ENCODE data around the gene SLC26A11.
"Not testable (repeated sequence)": the region's sequence is repeated elsewhere in the genome, so short reads cannot be mapped to it uniquely, and the experiment has no call there.

Gene SLC26A11

GRCh38 chr17:80196652-80197051 is 23.6 kb upstream of the SLC26A11 start:
- DNase-seq (ENCODE audit: low spot score) = no peak

- no peak for DNase-seq (ENCODE audit: low spot score)
Observed at GRCh38 chr17:80198144-80198661, 22.0 kb upstream of the SLC26A11 start.

- DNase-seq (ENCODE audit: low spot score) = not testable (repeated sequence)
Observed at GRCh38 chr17:80199295-80199694, 20.9 kb upstream of the SLC26A11 start.

DNA sequence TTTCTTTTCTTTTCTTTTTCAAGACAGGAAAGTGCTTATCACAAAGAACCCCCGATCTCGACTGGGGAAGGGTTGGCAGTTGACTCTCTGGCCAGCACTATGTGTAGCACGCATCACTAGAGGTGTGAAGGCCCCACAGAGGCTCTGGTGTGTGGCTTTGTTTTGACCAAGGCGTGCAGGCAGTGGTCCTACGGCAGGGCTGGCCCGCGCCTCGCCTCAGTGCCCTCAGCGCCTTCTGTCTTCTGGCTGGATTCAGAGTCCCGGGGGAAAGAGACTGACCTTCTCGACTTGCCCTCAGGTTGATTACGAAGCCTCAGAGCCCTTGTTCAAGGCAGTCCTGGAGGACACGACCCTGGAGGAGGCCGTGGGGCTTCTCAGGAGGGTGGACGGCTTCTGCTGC is 18.8 kb upstream of the SLC26A11 start:
- DNase-seq (ENCODE audit: low spot score) = no peak

DNA sequence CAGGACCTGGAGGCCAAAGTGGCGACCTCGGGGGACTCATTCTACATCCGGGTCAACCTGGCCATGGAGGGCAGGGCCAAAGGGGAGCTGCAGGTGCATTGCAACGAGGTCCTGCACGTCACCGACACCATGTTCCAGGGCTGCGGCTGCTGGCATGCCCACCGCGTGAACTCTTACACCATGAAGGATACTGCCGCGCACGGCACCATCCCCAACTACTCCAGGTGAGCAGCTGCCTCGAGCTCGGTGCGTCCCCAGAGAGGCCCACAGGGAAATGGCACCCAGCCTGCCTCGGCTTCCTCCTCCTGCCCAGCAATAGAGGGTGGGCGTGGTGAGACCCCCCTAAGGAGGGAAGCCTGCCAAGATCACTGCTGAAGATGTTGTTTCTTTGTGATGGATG is 18.0 kb upstream of the SLC26A11 start:
- DNase-seq (ENCODE audit: low spot score) = no peak

DNA sequence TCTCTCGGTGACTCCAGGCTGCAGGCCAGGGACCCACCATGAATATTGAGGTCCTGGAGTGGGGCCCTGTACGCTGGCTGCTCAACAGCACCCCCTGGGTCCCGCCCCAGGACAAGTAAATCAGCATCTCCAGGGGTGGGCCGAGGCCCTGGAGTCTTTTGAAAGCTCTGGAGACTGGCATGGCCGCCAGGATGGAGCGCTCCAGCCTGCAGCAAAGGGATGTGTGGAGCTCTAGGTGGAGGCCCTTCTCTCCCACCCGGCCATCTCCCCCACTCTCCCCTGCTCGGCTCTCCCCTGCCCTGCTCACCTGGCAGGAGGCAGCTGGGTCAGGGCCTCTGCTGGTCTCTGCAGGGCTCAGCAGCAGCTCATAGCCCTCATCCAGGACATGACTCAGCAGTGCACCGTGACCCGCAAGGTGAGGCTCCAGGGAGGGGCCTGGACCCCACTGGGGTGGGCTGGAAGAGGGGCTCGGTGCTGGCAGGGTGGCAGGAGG is 16.7 kb upstream of the SLC26A11 start:
- no peak for DNase-seq (ENCODE audit: low spot score)

- no peak for DNase-seq (ENCODE audit: low spot score)
Observed at GRCh38 chr17:80204626-80205468, 15.4 kb upstream of the SLC26A11 start.

DNA sequence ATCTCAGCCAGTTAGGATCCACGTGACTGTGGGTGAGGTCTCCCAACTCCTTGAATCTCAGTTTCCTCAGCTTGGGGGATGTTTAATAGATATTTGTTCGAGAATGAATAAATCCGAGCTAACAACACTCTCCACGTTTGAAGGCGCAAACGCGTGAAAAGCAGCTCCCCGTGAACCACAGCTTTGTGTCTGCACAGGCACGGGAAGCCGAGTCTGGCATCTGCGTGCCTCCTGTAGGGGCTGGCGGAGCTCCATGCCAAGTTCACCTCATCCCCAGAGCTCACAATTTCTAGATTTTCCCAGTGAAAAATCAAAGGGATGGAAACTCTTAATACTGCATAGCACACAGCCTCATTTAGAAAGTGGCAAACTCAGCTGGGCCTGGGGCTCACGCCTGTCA is 14.4 kb upstream of the SLC26A11 start:
- DNase-seq (ENCODE audit: low spot score) = no peak

DNA sequence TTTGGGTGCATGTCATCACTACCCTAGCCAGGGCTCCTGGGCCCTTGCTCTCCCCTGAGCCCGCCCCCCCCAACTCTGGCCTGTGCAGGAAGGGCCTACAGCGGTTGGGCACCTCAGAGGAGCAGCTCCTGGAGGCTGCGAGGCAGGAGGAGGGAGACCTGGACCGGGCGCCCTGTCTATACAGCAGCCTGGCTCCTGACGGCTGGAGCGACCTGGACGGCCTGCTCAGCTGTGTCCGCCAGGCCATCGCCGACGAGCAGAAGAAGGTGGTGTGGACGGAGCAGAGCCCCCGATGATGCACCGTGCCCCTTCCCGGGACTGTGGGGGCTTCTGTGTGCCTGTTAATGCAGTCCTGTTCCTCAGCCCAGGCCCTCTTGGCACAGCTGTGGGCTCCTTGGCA is 12.2 kb upstream of the SLC26A11 start:
- DNase-seq (ENCODE audit: low spot score) = no peak

GRCh38 chr17:80209765-80210164 is 10.5 kb upstream of the SLC26A11 start:
- DNase-seq (ENCODE audit: low spot score) = no peak

DNA sequence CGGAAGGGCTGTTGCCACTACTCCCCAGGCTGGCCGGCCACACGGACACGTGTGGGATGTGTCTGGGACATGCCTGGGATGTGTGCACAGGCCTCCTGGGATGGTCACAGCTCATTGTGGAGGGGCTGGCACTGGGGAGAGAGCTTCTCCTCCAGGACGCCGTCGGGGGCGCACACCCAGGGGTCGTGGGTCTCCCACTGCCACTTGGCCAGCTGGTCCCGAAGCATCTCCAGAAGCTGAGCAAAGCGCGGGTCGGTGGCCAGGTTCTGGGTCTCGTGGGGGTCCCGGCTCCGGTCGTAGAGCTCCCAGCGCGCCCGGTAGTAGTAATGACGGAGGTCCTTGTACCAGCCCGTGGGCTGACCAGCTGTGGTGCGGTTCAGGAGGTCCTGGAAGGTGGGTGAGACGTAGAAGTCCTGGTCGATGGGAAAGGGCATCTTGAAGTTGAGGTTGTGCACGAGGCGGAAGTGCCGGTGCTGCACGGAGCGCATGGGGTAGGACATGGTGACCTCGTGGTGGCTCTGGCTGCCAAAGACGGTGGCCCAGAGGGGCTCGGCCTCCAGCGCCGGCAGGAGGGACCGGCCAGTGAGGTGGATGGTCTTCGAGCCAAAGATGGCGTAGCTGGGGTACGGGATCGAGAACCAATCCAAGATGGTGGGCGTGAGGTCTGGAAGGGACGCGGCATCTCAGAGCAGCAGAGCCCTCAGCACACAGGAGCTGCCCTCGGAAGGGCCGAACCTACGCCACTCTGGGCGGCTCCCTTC is 9.7 kb upstream of the SLC26A11 start:
- no peak for DNase-seq (ENCODE audit: low spot score)

DNA sequence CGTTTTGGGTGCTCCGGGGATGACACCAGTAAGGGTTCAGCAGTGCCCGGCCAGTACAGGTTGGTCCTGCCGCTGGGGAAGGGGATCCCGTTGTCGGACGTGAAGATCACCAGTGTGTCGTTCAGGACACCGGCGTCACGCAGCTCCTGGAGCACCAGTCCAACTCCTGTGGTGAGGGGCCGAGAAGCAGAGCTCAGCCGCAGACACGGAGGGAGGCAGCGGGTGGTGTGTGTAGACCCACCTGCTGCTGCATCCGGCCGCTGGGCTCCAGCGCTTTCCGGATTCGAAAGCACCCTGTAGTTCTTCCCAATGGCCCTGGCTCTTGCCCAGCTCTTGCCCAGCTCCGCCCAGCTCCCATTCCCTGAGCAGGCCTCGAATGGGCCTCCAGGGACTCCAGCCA is 8.1 kb upstream of the SLC26A11 start:
- DNase-seq (ENCODE audit: low spot score) = no peak

DNA sequence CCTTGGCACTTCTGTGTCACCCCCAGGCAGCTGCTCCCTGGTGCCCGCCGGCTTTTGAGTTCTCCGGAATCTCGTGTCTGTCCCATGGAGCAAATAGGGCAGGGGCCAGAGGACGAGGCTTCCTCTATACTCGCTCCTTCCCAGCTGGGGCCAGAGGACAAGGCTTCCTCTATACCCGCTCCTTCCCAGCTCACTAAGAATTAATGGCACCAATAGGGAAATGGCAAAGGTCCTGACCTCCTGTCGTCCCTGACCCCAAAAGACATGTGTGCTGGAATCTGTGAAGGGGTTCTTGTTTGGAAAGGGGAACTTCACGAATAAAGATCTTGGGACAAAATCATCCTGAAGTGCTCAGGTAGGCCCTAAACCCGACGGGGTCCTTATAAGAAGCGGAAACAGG is 7.7 kb upstream of the SLC26A11 start:
- no peak for DNase-seq (ENCODE audit: low spot score)

GRCh38 chr17:80212962-80213642 is 7.1 kb upstream of the SLC26A11 start:
- DNase-seq (ENCODE audit: low spot score) = no peak

DNA sequence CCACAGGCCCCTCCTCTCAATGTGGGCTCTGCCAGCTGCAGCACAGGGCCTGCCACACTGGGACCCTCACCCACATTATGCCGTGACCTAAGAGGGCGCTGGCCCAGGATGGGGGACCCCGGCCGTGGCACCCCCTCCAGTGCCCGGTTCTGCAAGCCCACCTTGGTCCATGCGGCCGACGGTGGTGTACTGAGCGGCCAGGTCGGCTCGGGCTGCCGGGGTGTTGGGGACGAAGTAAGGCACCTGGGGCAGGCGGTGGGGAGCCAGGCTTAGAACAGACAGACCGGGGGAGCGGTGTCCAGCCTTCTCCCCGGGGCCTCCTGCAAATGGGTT is 6.6 kb upstream of the SLC26A11 start:
- DNase-seq (ENCODE audit: low spot score) = no peak

GRCh38 chr17:80214012-80214877 is 6.0 kb upstream of the SLC26A11 start:
- DNase-seq (ENCODE audit: low spot score) = no peak

GRCh38 chr17:80214878-80215210 is 5.4 kb upstream of the SLC26A11 start:
- no peak for DNase-seq (ENCODE audit: low spot score)

GRCh38 chr17:80216473-80217456 is 3.5 kb upstream of the SLC26A11 start:
- DNase-seq (ENCODE audit: low spot score) = no peak

- no peak for DNase-seq (ENCODE audit: low spot score)
Observed at GRCh38 chr17:80217703-80218362, 2.4 kb upstream of the SLC26A11 start.

GRCh38 chr17:80218391-80218790 is 1.8 kb upstream of the SLC26A11 start:
- no peak for DNase-seq (ENCODE audit: low spot score)

Measured in CD4-positive, alpha-beta T cell treated with Interleukin-2 at 100 ng/mL for 4 hours (primary cell).